Renal pelvis (tissue), 12 donors: ENCODE results near the gene ZPR1. TPM values are rescaled to one million over a fixed set of nuclear protein-coding genes. Genes with fewer than 3 reads are reported as not detected.
"Not testable (repeated sequence)": the region's sequence is repeated elsewhere in the genome, so short reads cannot be mapped to it uniquely, and the experiment has no call there.

ENCODE experiments used
- DNase-seq: peaks from one replicate; pipeline ENCODE4 v3.0.0-alpha.2; 2013
- long read RNA-seq, 16 experiments: transcript quantifications; one replicate each; lab custom pipeline, GENCODE V29; 2026
- polyA plus RNA-seq, 3 donors: library from polyadenylated mRNA; unstranded; fragments of 120-200 nt; gene quantifications; one replicate each; pipeline ENCODE4 v1.2.1, GENCODE V29; 2013; ENCODE audit not compliant: insufficient read length in 3 of 3

Gene ZPR1
- 10 to 100 TPM; 50.6 to 58.3 (median 58.1) TPM for polyA plus RNA-seq
- long read RNA-seq, donor 1, full-length matches to known transcripts, result 14 of 14 reads
- long read RNA-seq, donor 1, partial matches to known transcripts, result 0 of 14 reads
- long read RNA-seq, donor 1, other reads (novel, unspliced or antisense), result 0 of 14 reads
- long read RNA-seq, donor 2, full-length matches to known transcripts, result 14 of 14 reads
- long read RNA-seq, donor 2, partial matches to known transcripts, result 0 of 14 reads
- long read RNA-seq, donor 2, other reads (novel, unspliced or antisense), result 0 of 14 reads
- long read RNA-seq, donor 3, full-length matches to known transcripts, result 8 of 15 reads
- long read RNA-seq, donor 3, partial matches to known transcripts, result 7 of 15 reads
- long read RNA-seq, donor 3, other reads (novel, unspliced or antisense), result 0 of 15 reads
- long read RNA-seq, donor 4, full-length matches to known transcripts, result 10 of 10 reads
- long read RNA-seq, donor 4, partial matches to known transcripts, result 0 of 10 reads
- long read RNA-seq, donor 4, other reads (novel, unspliced or antisense), result 0 of 10 reads
- long read RNA-seq, donor 5, full-length matches to known transcripts, result 5 of 5 reads
- long read RNA-seq, donor 5, partial matches to known transcripts, result 0 of 5 reads
- long read RNA-seq, donor 5, other reads (novel, unspliced or antisense), result 0 of 5 reads
- long read RNA-seq, donor 6, full-length matches to known transcripts, result 11 of 11 reads
- long read RNA-seq, donor 6, partial matches to known transcripts, result 0 of 11 reads
- long read RNA-seq, donor 6, other reads (novel, unspliced or antisense), result 0 of 11 reads
- long read RNA-seq, donor 7, full-length matches to known transcripts, result 16 of 22 reads
- long read RNA-seq, donor 7, partial matches to known transcripts, result 6 of 22 reads
- long read RNA-seq, donor 7, other reads (novel, unspliced or antisense), result 0 of 22 reads
- long read RNA-seq, donor 8, full-length matches to known transcripts, result 2 of 2 reads
- long read RNA-seq, donor 8, partial matches to known transcripts, result 0 of 2 reads
- long read RNA-seq, donor 8, other reads (novel, unspliced or antisense), result 0 of 2 reads
- long read RNA-seq, donor 9, full-length matches to known transcripts, result 11 of 11 reads
- long read RNA-seq, donor 9, partial matches to known transcripts, result 0 of 11 reads
- long read RNA-seq, donor 9, other reads (novel, unspliced or antisense), result 0 of 11 reads
- long read RNA-seq, donor 10, full-length matches to known transcripts, result 8 of 14 reads
- long read RNA-seq, donor 10, partial matches to known transcripts, result 6 of 14 reads
- long read RNA-seq, donor 10, other reads (novel, unspliced or antisense), result 0 of 14 reads
- long read RNA-seq, donor 11, full-length matches to known transcripts, result 5 of 5 reads
- long read RNA-seq, donor 11, partial matches to known transcripts, result 0 of 5 reads
- long read RNA-seq, donor 11, other reads (novel, unspliced or antisense), result 0 of 5 reads
- long read RNA-seq, donor 12, full-length matches to known transcripts, result 13 of 13 reads
- long read RNA-seq, donor 12, partial matches to known transcripts, result 0 of 13 reads
- long read RNA-seq, donor 12, other reads (novel, unspliced or antisense), result 0 of 13 reads
- long read RNA-seq, donor 13, full-length matches to known transcripts, result 5 of 5 reads
- long read RNA-seq, donor 13, partial matches to known transcripts, result 0 of 5 reads
- long read RNA-seq, donor 13, other reads (novel, unspliced or antisense), result 0 of 5 reads
- long read RNA-seq, donor 14, result 0 reads
- long read RNA-seq, donor 15, full-length matches to known transcripts, result 10 of 10 reads
- long read RNA-seq, donor 15, partial matches to known transcripts, result 0 of 10 reads
- long read RNA-seq, donor 15, other reads (novel, unspliced or antisense), result 0 of 10 reads
- long read RNA-seq, donor 16, full-length matches to known transcripts, result 9 of 9 reads
- long read RNA-seq, donor 16, partial matches to known transcripts, result 0 of 9 reads
- long read RNA-seq, donor 16, other reads (novel, unspliced or antisense), result 0 of 9 reads

- DNase-seq, result peak; percentile 78
Measured at GRCh38 chr11:116787786-116788486, at the start of gene ZPR1. Gene ZPR1 (minus strand): TSS chr11:116788023. CDS start chr11:116787990, 33 bp downstream.

- no peak for DNase-seq
Measured at GRCh38 chr11:116836632-116836991, 48.8 kb upstream of the ZPR1 start.

GRCh38 chr11:116835791-116836631 lies 48.2 kb upstream of the ZPR1 start:
- DNase-seq, result peak; percentile 93

GRCh38 chr11:116835042-116835772 lies 47.4 kb upstream of the ZPR1 start:
- DNase-seq, result no peak

- DNase-seq, result not testable (repeated sequence)
Measured at GRCh38 chr11:116834535-116835041, 46.8 kb upstream of the ZPR1 start.

GRCh38 chr11:116833816-116834534 lies 46.2 kb upstream of the ZPR1 start:
- DNase-seq, result no peak

- no peak for DNase-seq
Measured at GRCh38 chr11:116833491-116833815, 45.6 kb upstream of the ZPR1 start.

- no peak for DNase-seq
Measured at GRCh38 chr11:116832350-116833290, 44.8 kb upstream of the ZPR1 start.

- DNase-seq, result no peak
Measured at GRCh38 chr11:116831790-116832349, 44.0 kb upstream of the ZPR1 start.

- DNase-seq, result no peak
Measured at GRCh38 chr11:116830184-116830912, 42.5 kb upstream of the ZPR1 start.

- DNase-seq, result no peak
Measured at GRCh38 chr11:116829525-116830183, 41.8 kb upstream of the ZPR1 start, which contains the start of gene APOC3. Gene APOC3 (plus strand): TSS chr11:116829907. CDS start chr11:116830583, 676 bp downstream.

GRCh38 chr11:116828632-116829524 lies 41.1 kb upstream of the ZPR1 start:
- no peak for DNase-seq

- no peak for DNase-seq
Measured at GRCh38 chr11:116827461-116827860, 39.6 kb upstream of the ZPR1 start.
